ENCODE results near the gene PGGHG. TPM values are rescaled to one million over a fixed set of nuclear protein-coding genes. Genes with fewer than 3 reads are reported as not detected.
A peak's percentile ranks its signal among the peaks of the same experiment; 100 is the strongest.

Gene PGGHG
- polyA plus RNA-seq, 3 donors, result 1.6 to 82.9 (median 2.1) TPM

- Histone ChIP-seq H2AFZ (ENCODE audit: insufficient read depth, low read depth, low read length, poor library complexity, severe bottlenecking) (peak overlapping the region; percentile 67), H3K79me2 (ENCODE audit: insufficient read depth, low read length) (no peaks in the 10 kb centered on the region), H3K4me1 (ENCODE audit: control insufficient read depth in 1 of 2, insufficient read depth in 2 of 2, low read length in 2 of 2) (peaks cover 30 to 40% of the 10 kb centered on the region in 2 donors), H4K20me1 (ENCODE audit: insufficient read depth, low read length) (peaks cover 5% of the 10 kb centered on the region), H3K4me3 (replicated peaks in 1 of 3; ENCODE audit: low read depth in 2 of 3, low read length in 3 of 3) (peak overlapping the region in 1 of 3 experiments; percentile 61), H3K4me2 (replicated peaks; ENCODE audit: extremely low read depth, low read length, poor library complexity, severe bottlenecking) (peak overlapping the region; percentile 68), H3K27me3 (ENCODE audit: control insufficient read depth in 2 of 2, insufficient read depth in 2 of 2, low read length in 2 of 2) (peaks cover 40 to 55% of the 10 kb centered on the region in 2 donors), H3K9me3 (replicated peaks in 1 of 2; ENCODE audit: control insufficient read depth in 1 of 2, insufficient read depth in 1 of 2, low read length in 2 of 2) (peaks cover 0 to 15% of the 10 kb centered on the region in 2 donors), H3K36me3 (replicated peaks in 1 of 2; ENCODE audit: control insufficient read depth in 1 of 2, insufficient read depth in 2 of 2, low read length in 2 of 2) (no peaks in the 10 kb centered on the region), H3K9ac (ENCODE audit: insufficient read depth, low read length, poor library complexity, severe bottlenecking) (no peak overlapping the region), H3K27ac (ENCODE audit: low read depth in 1 of 2, low read length in 2 of 2) (no peak overlapping the region)
- peak overlapping the region; percentile 71 to 91 for H3K4me3 Mint-ChIP-seq
- peak overlapping the region in 1 of 7 donors; percentile 5 for H3K27ac Mint-ChIP-seq
- DNase-seq, result peak; percentile 34 to 41 (median 40)
- WGBS (ENCODE audit: insufficient coverage), result 7% methylated on average over 78 of the region's 79 CpGs
- intact Hi-C loops (cut with micrococcal nuclease), result no loop called here
- H3K4me1 Mint-ChIP-seq, result peaks cover 29% of the 10 kb centered on the region
- TF ChIP-seq, protein P1, sequence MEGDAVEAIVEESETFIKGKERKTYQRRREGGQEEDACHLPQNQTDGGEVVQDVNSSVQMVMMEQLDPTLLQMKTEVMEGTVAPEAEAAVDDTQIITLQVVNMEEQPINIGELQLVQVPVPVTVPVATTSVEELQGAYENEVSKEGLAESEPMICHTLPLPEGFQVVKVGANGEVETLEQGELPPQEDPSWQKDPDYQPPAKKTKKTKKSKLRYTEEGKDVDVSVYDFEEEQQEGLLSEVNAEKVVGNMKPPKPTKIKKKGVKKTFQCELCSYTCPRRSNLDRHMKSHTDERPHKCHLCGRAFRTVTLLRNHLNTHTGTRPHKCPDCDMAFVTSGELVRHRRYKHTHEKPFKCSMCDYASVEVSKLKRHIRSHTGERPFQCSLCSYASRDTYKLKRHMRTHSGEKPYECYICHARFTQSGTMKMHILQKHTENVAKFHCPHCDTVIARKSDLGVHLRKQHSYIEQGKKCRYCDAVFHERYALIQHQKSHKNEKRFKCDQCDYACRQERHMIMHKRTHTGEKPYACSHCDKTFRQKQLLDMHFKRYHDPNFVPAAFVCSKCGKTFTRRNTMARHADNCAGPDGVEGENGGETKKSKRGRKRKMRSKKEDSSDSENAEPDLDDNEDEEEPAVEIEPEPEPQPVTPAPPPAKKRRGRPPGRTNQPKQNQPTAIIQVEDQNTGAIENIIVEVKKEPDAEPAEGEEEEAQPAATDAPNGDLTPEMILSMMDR (IDR thresholded peaks at IDR 0.05), result no peak
- peaks cover 52 to 82% (median 56%) of the 10 kb centered on the region in 3 donors for H3K27me3 Mint-ChIP-seq (ENCODE audit: low read depth in 3 of 3)
- H3K36me3 Mint-ChIP-seq, result peaks cover 14 to 16% of the 10 kb centered on the region in 2 donors
- peaks cover 0 to 29% (median 18%) of the 10 kb centered on the region in 7 donors for H3K9me3 Mint-ChIP-seq
Measured at GRCh38 chr11:280706-281485, 8.0 kb upstream of the PGGHG start.

- Histone ChIP-seq H3K4me1 (ENCODE audit: control insufficient read depth in 1 of 2, insufficient read depth in 2 of 2, low read length in 2 of 2) (peaks cover 30 to 40% of the 10 kb centered on the region in 2 donors), H3K27ac (ENCODE audit: low read depth in 1 of 2, low read length in 2 of 2) (no peak overlapping the region), H3K9ac (ENCODE audit: insufficient read depth, low read length, poor library complexity, severe bottlenecking) (no peak overlapping the region), H4K20me1 (ENCODE audit: insufficient read depth, low read length) (peaks cover 5% of the 10 kb centered on the region), H3K27me3 (ENCODE audit: control insufficient read depth in 2 of 2, insufficient read depth in 2 of 2, low read length in 2 of 2) (peaks cover 40 to 61% of the 10 kb centered on the region in 2 donors), H3K4me2 (replicated peaks; ENCODE audit: extremely low read depth, low read length, poor library complexity, severe bottlenecking) (peak overlapping the region; percentile 68), H3K9me3 (replicated peaks in 1 of 2; ENCODE audit: control insufficient read depth in 1 of 2, insufficient read depth in 1 of 2, low read length in 2 of 2) (peaks cover 0 to 15% of the 10 kb centered on the region in 2 donors), H2AFZ (ENCODE audit: insufficient read depth, low read depth, low read length, poor library complexity, severe bottlenecking) (peak overlapping the region; percentile 67), H3K36me3 (replicated peaks in 1 of 2; ENCODE audit: control insufficient read depth in 1 of 2, insufficient read depth in 2 of 2, low read length in 2 of 2) (no peaks in the 10 kb centered on the region), H3K4me3 (replicated peaks in 1 of 3; ENCODE audit: low read depth in 2 of 3, low read length in 3 of 3) (peak overlapping the region in 1 of 3 experiments; percentile 61), H3K79me2 (ENCODE audit: insufficient read depth, low read length) (no peaks in the 10 kb centered on the region)
- peak overlapping the region; percentile 71 to 91 for H3K4me3 Mint-ChIP-seq
- peaks cover 0 to 28% (median 18%) of the 10 kb centered on the region in 7 donors for H3K9me3 Mint-ChIP-seq
- peaks cover 29% of the 10 kb centered on the region for H3K4me1 Mint-ChIP-seq
- TF ChIP-seq, protein P1 (IDR thresholded peaks at IDR 0.05), result no peak
- WGBS (ENCODE audit: insufficient coverage), result 34% methylated on average over 22 of the region's 26 CpGs
- no peak for DNase-seq
- H3K36me3 Mint-ChIP-seq, result peaks cover 12 to 16% of the 10 kb centered on the region in 2 donors
- H3K27me3 Mint-ChIP-seq (ENCODE audit: low read depth in 3 of 3), result peaks cover 58 to 88% (median 58%) of the 10 kb centered on the region in 3 donors
- intact Hi-C loops (cut with micrococcal nuclease), result no loop called here
- H3K27ac Mint-ChIP-seq, result peak overlapping the region in 2 of 7 donors; percentile 48 to 73
Measured at GRCh38 chr11:281486-282161, 7.3 kb upstream of the PGGHG start.

All from CD14-positive monocyte (primary cell).